ENCODE data around the gene CEACAM1.
"Not testable (repeated sequence)": the region's sequence is repeated elsewhere in the genome, so short reads cannot be mapped to it uniquely, and the experiment has no call there.

Gene CEACAM1

GRCh38 chr19:42568006-42568405, 39.7 kb upstream of the CEACAM1 start:
- in situ Hi-C loops (cut with MboI; ENCODE audit: low sequenced_read_pairs, unreplicated experiment): no loop called here
- DNase-seq (ENCODE audit: low spot score): no peak
- TF ChIP-seq CTCF (IDR thresholded peaks at IDR 0.05; ENCODE audit: borderline replicate concordance, control extremely low read depth, extremely low read depth, insufficient read depth, missing control alignments): no peak

- in situ Hi-C loops (cut with MboI; ENCODE audit: low sequenced_read_pairs, unreplicated experiment): no loop called here
- no peak for TF ChIP-seq CTCF (IDR thresholded peaks at IDR 0.05; ENCODE audit: borderline replicate concordance, control extremely low read depth, extremely low read depth, insufficient read depth, missing control alignments)
- no peak for DNase-seq (ENCODE audit: low spot score)
Measured at GRCh38 chr19:42567567-42567966, 39.3 kb upstream of the CEACAM1 start.

GRCh38 chr19:42563352-42564210, 35.3 kb upstream of the CEACAM1 start:
- peak; percentile 54 for TF ChIP-seq CTCF (IDR thresholded peaks at IDR 0.05; ENCODE audit: borderline replicate concordance, control extremely low read depth, extremely low read depth, insufficient read depth, missing control alignments)
- in situ Hi-C loops (cut with MboI; ENCODE audit: low sequenced_read_pairs, unreplicated experiment): no loop called here
- DNase-seq (ENCODE audit: low spot score): peak; percentile 73

- TF ChIP-seq CTCF (IDR thresholded peaks at IDR 0.05; ENCODE audit: borderline replicate concordance, control extremely low read depth, extremely low read depth, insufficient read depth, missing control alignments): no peak
- no peak for DNase-seq (ENCODE audit: low spot score)
- in situ Hi-C loops (cut with MboI; ENCODE audit: low sequenced_read_pairs, unreplicated experiment): no loop called here
Measured at GRCh38 chr19:42561512-42561911, 33.2 kb upstream of the CEACAM1 start.

- TF ChIP-seq CTCF (IDR thresholded peaks at IDR 0.05; ENCODE audit: borderline replicate concordance, control extremely low read depth, extremely low read depth, insufficient read depth, missing control alignments): no peak
Measured at GRCh38 chr19:42560731-42561130, 32.5 kb upstream of the CEACAM1 start.

GRCh38 chr19:42558450-42559150, 30.3 kb upstream of the CEACAM1 start:
- no peak for TF ChIP-seq CTCF (IDR thresholded peaks at IDR 0.05; ENCODE audit: borderline replicate concordance, control extremely low read depth, extremely low read depth, insufficient read depth, missing control alignments)
- in situ Hi-C loops (cut with MboI; ENCODE audit: low sequenced_read_pairs, unreplicated experiment): no loop called here
- DNase-seq (ENCODE audit: low spot score): no peak

More at GRCh38 chr19:42560731-42561130, 32.5 kb upstream of the CEACAM1 start:
- in situ Hi-C loops (cut with MboI; ENCODE audit: low sequenced_read_pairs, unreplicated experiment): no loop called here
- DNase-seq (ENCODE audit: low spot score): no peak

- DNase-seq (ENCODE audit: low spot score); in situ Hi-C loops (cut with MboI; ENCODE audit: low sequenced_read_pairs, unreplicated experiment): not testable (repeated sequence)
Measured at GRCh38 chr19:42557386-42557871, 29.1 kb upstream of the CEACAM1 start.

All from GM13976 (cell line).